Activated CD4-positive, alpha-beta T cell treated with anti-CD3 and anti-CD28 coated beads, Interleukin-2, amount 10 ng/mL, durations not matched to agents 7 days and 5 days (primary cell): Measurements from ENCODE around the gene FAH. TPM values are rescaled to one million over a fixed set of nuclear protein-coding genes. Genes with fewer than 3 reads are reported as not detected.
"Not testable (repeated sequence)": the region's sequence is repeated elsewhere in the genome, so short reads cannot be mapped to it uniquely, and the experiment has no call there.

Experiments
- CTCF ChIA-PET: fragments of 350-600 bp; sonication (Branson Sonifier 250); formaldehyde crosslinking; loops from one replicate; lab custom pipeline; 2021; ENCODE audit warnings: antibody characterized with exemption; lab: Charles Lee
- POLR2A ChIA-PET: fragments of 350-600 bp; sonication (Branson Sonifier 250); formaldehyde crosslinking; loops from one replicate; lab custom pipeline; 2021; ENCODE audit warnings: antibody characterized with exemption; lab: Charles Lee
- DNase-seq: peaks from one replicate; pipeline ENCODE4 v3.0.0-alpha.2; 2020
- H3K27ac Mint-ChIP-seq: one replicate; pipeline ENCODE4 v1.8.0; 2021; ENCODE audit warnings: mild to moderate bottlenecking, moderate library complexity, mixed read lengths
- H3K27me3 Mint-ChIP-seq: one replicate; pipeline ENCODE4 v1.8.0; 2021; ENCODE audit warnings: mixed read lengths
- H3K36me3 Mint-ChIP-seq: one replicate; pipeline ENCODE4 v1.8.0; 2021; ENCODE audit warnings: low read depth, mixed read lengths
- H3K4me1 Mint-ChIP-seq: one replicate; pipeline ENCODE4 v1.8.0; 2021; ENCODE audit warnings: mixed read lengths
- H3K4me3 Mint-ChIP-seq: one replicate; pipeline ENCODE4 v1.8.0; 2021; ENCODE audit warnings: mild to moderate bottlenecking, moderate library complexity, mixed read lengths
- H3K9me3 Mint-ChIP-seq: one replicate; pipeline ENCODE4 v1.8.0; 2021; ENCODE audit warnings: mixed read lengths
- total RNA-seq, 2 experiments: library from RNA; stranded (reverse); gene quantifications; one replicate each; pipeline ENCODE4 v1.2.3, GENCODE V29; 2021

The FAH gene
- total RNA-seq, 2 experiments from 2014 or later: 19.7 to 23.3 TPM

- H3K4me3 Mint-ChIP-seq: peak overlapping the region; percentile 77
- no peaks in the 10 kb centered on the region for H3K9me3 Mint-ChIP-seq
- no peaks in the 10 kb centered on the region for H3K27me3 Mint-ChIP-seq
- peaks cover 38% of the 10 kb centered on the region for H3K4me1 Mint-ChIP-seq
- POLR2A ChIA-PET: no interaction called here
- DNase-seq: no peak
- H3K27ac Mint-ChIP-seq: peak overlapping the region; percentile 87
- peaks cover 10% of the 10 kb centered on the region for H3K36me3 Mint-ChIP-seq
- CTCF ChIA-PET: no interaction called here
Measured at GRCh38 chr15:80154336-80154735, 1.5 kb downstream of the FAH start.

GRCh38 chr15:80155001-80155377 is 2.2 kb downstream of the FAH start:
- Mint-ChIP-seq H3K36me3 (peaks cover 16% of the 10 kb centered on the region), H3K27ac (no peak overlapping the region), H3K4me1 (peaks cover 45% of the 10 kb centered on the region), H3K4me3 (no peak overlapping the region), H3K27me3 (no peaks in the 10 kb centered on the region), H3K9me3 (no peaks in the 10 kb centered on the region)
- POLR2A ChIA-PET: no interaction called here
- CTCF ChIA-PET: no interaction called here
- no peak for DNase-seq

GRCh38 chr15:80155378-80156175 is 2.8 kb downstream of the FAH start:
- peaks cover 22% of the 10 kb centered on the region for H3K36me3 Mint-ChIP-seq
- CTCF ChIA-PET, H3K9me3 Mint-ChIP-seq, H3K27me3 Mint-ChIP-seq, DNase-seq, H3K27ac Mint-ChIP-seq, POLR2A ChIA-PET, H3K4me3 Mint-ChIP-seq: not testable (repeated sequence)
- H3K4me1 Mint-ChIP-seq: peaks cover 51% of the 10 kb centered on the region

- H3K4me1 Mint-ChIP-seq: peaks cover 57% of the 10 kb centered on the region
- no peaks in the 10 kb centered on the region for H3K27me3 Mint-ChIP-seq
- ChIA-PET CTCF (interaction anchor here (0.8 to 1.3 kb wide), 2 partner anchors 9 to 17 kb away, joined by 4 read pairs; no protein-coding TSS in a partner anchor), POLR2A (no interaction called here)
- H3K27ac Mint-ChIP-seq: no peak overlapping the region
- no peak for DNase-seq
- H3K36me3 Mint-ChIP-seq: peaks cover 27% of the 10 kb centered on the region
- H3K4me3 Mint-ChIP-seq: no peak overlapping the region
- H3K9me3 Mint-ChIP-seq: no peaks in the 10 kb centered on the region
Measured at GRCh38 chr15:80156176-80156720, 3.4 kb downstream of the FAH start.

GRCh38 chr15:80157215-80157614 is 4.4 kb downstream of the FAH start:
- no peak for DNase-seq
- peaks cover 35% of the 10 kb centered on the region for H3K36me3 Mint-ChIP-seq
- H3K4me3 Mint-ChIP-seq: no peak overlapping the region
- POLR2A ChIA-PET: no interaction called here
- CTCF ChIA-PET: interaction anchor here (0.8 to 1.4 kb wide), 3 partner anchors 8 to 304 kb away, joined by 3 to 4 read pairs (median 4); no protein-coding TSS in a partner anchor
- H3K4me1 Mint-ChIP-seq: peaks cover 55% of the 10 kb centered on the region
- no peaks in the 10 kb centered on the region for H3K9me3 Mint-ChIP-seq
- H3K27ac Mint-ChIP-seq: no peak overlapping the region
- H3K27me3 Mint-ChIP-seq: no peaks in the 10 kb centered on the region

- no peaks in the 10 kb centered on the region for H3K27me3 Mint-ChIP-seq
- peak overlapping the region; percentile 1 for H3K27ac Mint-ChIP-seq
- CTCF ChIA-PET: interaction anchor here (0.6 to 2.4 kb wide), 3 partner anchors 14 to 98 kb away, joined by 3 to 11 read pairs (median 3); no protein-coding TSS in a partner anchor
- DNase-seq: no peak
- H3K4me3 Mint-ChIP-seq: no peak overlapping the region
- peaks cover 41% of the 10 kb centered on the region for H3K4me1 Mint-ChIP-seq
- peaks cover 55% of the 10 kb centered on the region for H3K36me3 Mint-ChIP-seq
- no peaks in the 10 kb centered on the region for H3K9me3 Mint-ChIP-seq
- POLR2A ChIA-PET: no interaction called here
Measured at GRCh38 chr15:80159301-80159700, 6.5 kb downstream of the FAH start.

- Mint-ChIP-seq H3K4me1 (peaks cover 34% of the 10 kb centered on the region), H3K36me3 (peaks cover 57% of the 10 kb centered on the region), H3K27me3 (no peaks in the 10 kb centered on the region), H3K4me3 (no peak overlapping the region), H3K9me3 (no peaks in the 10 kb centered on the region), H3K27ac (peak overlapping the region; percentile 82)
- ChIA-PET CTCF (interaction anchor here (0.9 to 2.4 kb wide), 7 partner anchors 8 to 285 kb away, joined by 3 to 11 read pairs (median 3); no protein-coding TSS in a partner anchor), POLR2A (interaction anchor here (0.7 to 1.4 kb wide), 2 partner anchors 8 to 531 kb away, joined by 3 to 9 read pairs; no protein-coding TSS in a partner anchor)
- no peak for DNase-seq
Measured at GRCh38 chr15:80159811-80160569, 7.2 kb downstream of the FAH start.

GRCh38 chr15:80160570-80161156 is 7.9 kb downstream of the FAH start:
- POLR2A ChIA-PET: interaction anchor here (0.5 to 1.4 kb wide), 3 partner anchors 9 to 532 kb away, joined by 3 to 9 read pairs (median 4); no protein-coding TSS in a partner anchor
- H3K27me3 Mint-ChIP-seq: no peaks in the 10 kb centered on the region

GRCh38 chr15:80161468-80162016 is 8.7 kb downstream of the FAH start:
- no peak for DNase-seq
- Mint-ChIP-seq H3K4me1 (peaks cover 26% of the 10 kb centered on the region), H3K27ac (peak overlapping the region; percentile 82), H3K36me3 (peaks cover 53% of the 10 kb centered on the region), H3K9me3 (no peaks in the 10 kb centered on the region), H3K27me3 (no peaks in the 10 kb centered on the region), H3K4me3 (no peak overlapping the region)
- ChIA-PET CTCF (interaction anchor here (0.7 to 2.4 kb wide), 6 partner anchors 11 to 304 kb away, joined by 3 to 11 read pairs (median 6); no protein-coding TSS in a partner anchor), POLR2A (interaction anchor here (1.4 kb wide), 1 partner anchor 9 kb away, joined by 9 read pairs; no protein-coding TSS in a partner anchor)

More at GRCh38 chr15:80160570-80161156, 7.9 kb downstream of the FAH start:
- H3K27ac Mint-ChIP-seq: peak overlapping the region; percentile 82
- peak; percentile 58 for DNase-seq
- H3K4me3 Mint-ChIP-seq: no peak overlapping the region
- H3K9me3 Mint-ChIP-seq: no peaks in the 10 kb centered on the region
- H3K36me3 Mint-ChIP-seq: peaks cover 57% of the 10 kb centered on the region
- CTCF ChIA-PET: interaction anchor here (0.9 to 2.4 kb wide), 7 partner anchors 9 to 286 kb away, joined by 3 to 11 read pairs (median 3); no protein-coding TSS in a partner anchor
- H3K4me1 Mint-ChIP-seq: peaks cover 27% of the 10 kb centered on the region

GRCh38 chr15:80162059-80162554 is 9.3 kb downstream of the FAH start:
- H3K4me1 Mint-ChIP-seq: peaks cover 26% of the 10 kb centered on the region
- peaks cover 53% of the 10 kb centered on the region for H3K36me3 Mint-ChIP-seq
- H3K27ac Mint-ChIP-seq: no peak overlapping the region
- POLR2A ChIA-PET: no interaction called here
- no peak for DNase-seq
- CTCF ChIA-PET: interaction anchor here (1.0 kb wide), 1 partner anchor 14 kb away, joined by 6 read pairs; no protein-coding TSS in a partner anchor
- no peaks in the 10 kb centered on the region for H3K27me3 Mint-ChIP-seq
- no peak overlapping the region for H3K4me3 Mint-ChIP-seq
- H3K9me3 Mint-ChIP-seq: no peaks in the 10 kb centered on the region

GRCh38 chr15:80163217-80163616 is 10.4 kb downstream of the FAH start:
- CTCF ChIA-PET: interaction anchor here (0.6 to 1.5 kb wide), 3 partner anchors 216 to 310 kb away, joined by 3 read pairs; no protein-coding TSS in a partner anchor
- Mint-ChIP-seq H3K36me3 (peaks cover 52% of the 10 kb centered on the region), H3K9me3 (no peaks in the 10 kb centered on the region)

More at GRCh38 chr15:80163217-80163616, 10.4 kb downstream of the FAH start:
- H3K4me3 Mint-ChIP-seq: no peak overlapping the region
- H3K4me1 Mint-ChIP-seq: peaks cover 26% of the 10 kb centered on the region
- POLR2A ChIA-PET: interaction anchor here (0.7 kb wide), 1 partner anchor 9 kb away, joined by 3 read pairs; no protein-coding TSS in a partner anchor
- DNase-seq: no peak
- H3K27me3 Mint-ChIP-seq: no peaks in the 10 kb centered on the region
- H3K27ac Mint-ChIP-seq: no peak overlapping the region
